Tibial artery (tissue), 4 donors: ENCODE results near the gene NEK1.
A peak's percentile ranks its signal among the peaks of the same experiment; 100 is the strongest.

Experiments
- DNase-seq, 2 donors: peaks; one replicate each; pipeline ENCODE4 v3.0.0-alpha.2; 2019
- H3K27ac ChIP-seq, 2 donors: fragments of 200-600 bp; sonication (generic) in 1 of 2; 1 replicate in 1 of 2; 2 replicates in 1 of 2; pipeline ENCODE4 v1.5.1; 2018 to 2019; ENCODE audit warnings: mild to moderate bottlenecking in 1 of 2
- H3K27me3 ChIP-seq, 2 donors: fragments of 200-600 bp; sonication (generic) in 1 of 2; one replicate each; pipeline versions ENCODE4 v1.5.1 to v1.6.0; 2016 to 2019
- H3K36me3 ChIP-seq, 3 donors: fragments of 200-600 bp; sonication (generic) in 2 of 3; one replicate each; pipeline ENCODE4 v1.5.1; 2016 to 2019; ENCODE audit warnings: mild to moderate bottlenecking in 2 of 3
- H3K4me1 ChIP-seq, 4 donors: fragments of 200-600 bp; sonication (generic) in 2 of 4; 1 replicate in 3 of 4; 2 replicates in 1 of 4; pipeline ENCODE4 v1.5.1; 2016 to 2019
- H3K4me3 ChIP-seq, 2 donors: fragments of 200-600 bp; sonication (generic) in 1 of 2; 1 replicate in 1 of 2; 2 replicates in 1 of 2; pipeline ENCODE4 v1.5.1; 2018 to 2019; ENCODE audit warnings: mild to moderate bottlenecking in 2 of 2
- H3K9me3 ChIP-seq, 3 donors: fragments of 200-600 bp; sonication (generic) in 1 of 3; one replicate each; pipeline ENCODE4 v1.5.1; 2016 to 2019
- CTCF ChIP-seq, 2 experiments: fragments of 200-600 bp in 1 of 2; fragments of 450-650 bp in 1 of 2; IDR thresholded peaks; one replicate each; pipeline ENCODE4 v1.5.1; 2017 to 2019; ENCODE audit warnings: antibody characterized with exemption in 2 of 2, mild to moderate bottlenecking in 1 of 2, moderate library complexity in 1 of 2
- intact Hi-C: fragments of 100-400 bp; cut with DNase I; formaldehyde crosslinking; loops from one replicate; pipeline ENCODE4 v1.15.0; 2023; ENCODE audit warnings: low total_unique reads

NEK1 gene

GRCh38 chr4:169493164-169493524 lies 119.2 kb downstream of the NEK1 start:
- no peak for DNase-seq
- H3K9me3 ChIP-seq = peaks cover 0 to 7% (median 0%) of the 10 kb centered on the region in 3 donors
- peaks cover 9 to 12% (median 10%) of the 10 kb centered on the region in 3 donors for H3K36me3 ChIP-seq
- intact Hi-C loops = no loop called here
- no peak overlapping the region for H3K27ac ChIP-seq
- H3K27me3 ChIP-seq = no peaks in the 10 kb centered on the region
- TF ChIP-seq CTCF (IDR thresholded peaks at IDR 0.05) = no peak
- no peaks in the 10 kb centered on the region for H3K4me1 ChIP-seq
- no peak overlapping the region for H3K4me3 ChIP-seq

DNA sequence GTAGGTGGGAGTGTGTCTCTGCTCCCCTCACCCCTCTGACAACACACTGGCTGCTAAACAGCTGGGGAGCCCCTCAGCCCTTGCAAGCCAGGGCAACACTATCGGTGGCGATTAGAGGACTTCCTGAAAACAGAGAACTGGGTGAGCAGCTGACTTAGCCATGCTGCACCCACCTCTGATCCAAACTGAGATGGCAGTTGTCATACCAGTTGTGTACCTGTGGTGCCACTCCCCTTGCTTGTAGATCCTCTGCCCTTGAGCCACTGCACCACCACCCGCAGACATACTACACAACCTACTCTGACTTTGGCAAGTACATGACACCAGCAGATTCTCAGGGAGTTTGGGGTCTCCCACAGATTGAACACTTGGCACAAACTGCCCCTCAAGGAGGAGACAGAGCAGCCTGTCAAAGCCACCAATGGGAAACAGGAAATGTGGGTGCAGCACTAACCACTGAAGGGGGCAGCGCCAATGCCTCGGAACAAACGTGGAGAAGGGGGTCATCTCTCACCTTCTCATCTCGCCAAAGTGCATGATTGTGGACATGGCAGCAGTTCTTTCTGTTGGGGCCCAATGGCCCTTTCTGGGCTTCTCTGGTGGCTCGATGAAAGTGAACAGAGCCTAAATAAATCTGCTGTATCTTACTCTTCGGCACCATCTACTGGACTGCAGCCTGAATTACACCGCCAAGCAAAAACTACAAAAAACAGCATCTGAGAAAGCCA lies 119.8 kb downstream of the NEK1 start:
- Histone ChIP-seq H3K4me1 (no peaks in the 10 kb centered on the region), H3K4me3 (no peak overlapping the region), H3K27ac (no peak overlapping the region), H3K27me3 (no peaks in the 10 kb centered on the region), H3K36me3 (peaks cover 9 to 12% (median 10%) of the 10 kb centered on the region in 3 donors), H3K9me3 (peaks cover 0 to 7% (median 0%) of the 10 kb centered on the region in 3 donors)
- intact Hi-C loops = no loop called here
- no peak for DNase-seq
- peak; percentile 36 to 44 for TF ChIP-seq CTCF (IDR thresholded peaks at IDR 0.05)

- no peak for DNase-seq
- Histone ChIP-seq H3K27me3 (no peaks in the 10 kb centered on the region), H3K4me3 (no peak overlapping the region), H3K9me3 (peaks cover 0 to 7% (median 0%) of the 10 kb centered on the region in 3 donors), H3K27ac (no peak overlapping the region), H3K36me3 (peaks cover 9 to 12% (median 10%) of the 10 kb centered on the region in 3 donors), H3K4me1 (no peaks in the 10 kb centered on the region)
- TF ChIP-seq CTCF (IDR thresholded peaks at IDR 0.05) = no peak
- intact Hi-C loops = no loop called here
These were observed 121.2 kb downstream of the NEK1 start for GRCh38 chr4:169491211-169491610.

- peaks cover 0 to 7% (median 0%) of the 10 kb centered on the region in 3 donors for H3K9me3 ChIP-seq
- H3K36me3 ChIP-seq = peaks cover 9 to 12% (median 10%) of the 10 kb centered on the region in 3 donors
- no peak for DNase-seq
- no peaks in the 10 kb centered on the region for H3K4me1 ChIP-seq
- no peak overlapping the region for H3K27ac ChIP-seq
- no peaks in the 10 kb centered on the region for H3K27me3 ChIP-seq
- intact Hi-C loops = loop anchor here (10.0 kb wide), 2 partner anchors 475 to 555 kb away; partner anchors contain the start of gene CBR4
- no peak for TF ChIP-seq CTCF (IDR thresholded peaks at IDR 0.05)
- H3K4me3 ChIP-seq = no peak overlapping the region
These were observed 123.1 kb downstream of the NEK1 start for GRCh38 chr4:169489306-169489705.

DNA sequence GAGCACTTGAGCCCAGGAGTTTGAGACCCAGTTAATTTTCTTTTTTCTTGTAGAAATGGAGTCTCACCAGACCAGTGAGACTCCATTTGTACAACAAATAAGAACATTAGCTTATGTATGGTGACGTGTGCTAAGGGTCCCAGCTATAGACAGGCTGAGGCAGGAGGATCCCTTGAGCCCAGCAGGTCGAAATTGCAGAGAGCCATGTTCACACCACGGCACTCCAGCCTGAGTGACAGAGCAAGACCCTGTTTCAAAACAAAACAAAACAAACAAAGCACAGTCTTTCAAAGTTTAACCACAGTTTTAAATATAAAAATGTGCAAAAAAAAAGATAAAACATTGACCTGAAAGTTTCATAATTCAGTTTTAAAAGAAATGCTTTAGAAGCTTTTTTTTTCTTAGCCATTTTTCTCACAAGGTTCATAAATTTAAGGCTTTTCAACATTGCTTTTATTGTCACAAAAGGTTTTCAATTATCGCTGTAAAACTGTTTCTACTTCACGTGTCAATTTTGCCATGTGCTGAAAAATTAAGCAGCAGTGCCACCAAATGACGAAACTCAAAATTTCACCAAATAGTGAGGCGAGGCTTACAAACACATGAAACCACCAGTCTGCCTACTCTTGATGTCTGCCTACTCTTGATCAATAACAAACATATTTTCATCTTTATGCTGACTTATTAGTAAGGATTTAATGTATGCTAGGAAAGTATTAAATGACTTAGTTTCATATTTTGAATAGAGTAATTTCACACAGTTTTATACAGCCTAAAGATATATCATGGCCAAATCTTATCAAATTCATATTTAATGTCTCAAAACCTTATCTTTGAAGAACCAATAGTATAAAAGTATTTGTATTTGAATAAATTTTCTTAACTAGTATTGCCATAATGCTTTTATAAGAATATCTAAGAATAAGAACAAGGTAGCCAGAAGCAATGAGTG lies 126.3 kb downstream of the NEK1 start:
- Histone ChIP-seq H3K9me3 (no peaks in the 10 kb centered on the region), H3K36me3 (peaks cover 0 to 4% (median 0%) of the 10 kb centered on the region in 3 donors), H3K4me1 (no peaks in the 10 kb centered on the region), H3K27ac (no peak overlapping the region), H3K4me3 (no peak overlapping the region), H3K27me3 (no peaks in the 10 kb centered on the region)
- peak; percentile 51 to 52 for TF ChIP-seq CTCF (IDR thresholded peaks at IDR 0.05)
- DNase-seq = no peak
- intact Hi-C loops = loop anchor here (10.0 kb wide), 2 partner anchors 471 to 551 kb away; partner anchors contain the start of gene CBR4
